Measurements from ENCODE around the gene RNF169. TPM values are rescaled to one million over a fixed set of nuclear protein-coding genes. Genes with fewer than 3 reads are reported as not detected.

Gene RNF169
- polyA plus RNA-seq, 2 of the 4 experiments (the other 2 are of a cell fraction), result 6.3 to 11.1 TPM

GRCh38 chr11:74739546-74740270 lies 8.9 kb upstream of the RNF169 start:
- Histone ChIP-seq H3K4me2 (peak overlapping the region; percentile 29; the same call in 2 of the 3 replicates), H3K9me3 (no peaks in the 10 kb centered on the region), H3K4me3 (no peak overlapping the region), H3K27ac (peak overlapping the region in 1 of 2 experiments; percentile 16; a peak in 1 of 6 replicates), H3K4me1 (0 out of 3 replicates have a peak, but pooled peaks cover 4% of the 10 kb centered on the region)
- ChIA-PET CTCF (interaction anchor here (0.6 to 5.8 kb wide), 56 partner anchors 9 to 1627 kb away, joined by 3 to 98 read pairs (median 5); partner anchors contain the start of genes POLD3 and RNF169), POLR2A (interaction anchor here (0.6 kb wide), 1 partner anchor 105 kb away, joined by 4 read pairs; no protein-coding TSS in a partner anchor)
- TF ChIP-seq HES2 (IDR thresholded peaks at IDR 0.05) (no peak), ELK1 (IDR thresholded peaks at IDR 0.05; ENCODE audit: low read depth, low read length) (no peak), RARB (CRISPR knock-in tag; IDR thresholded peaks at IDR 0.05) (no peak), CTCF (IDR thresholded peaks at IDR 0.05) (peak; percentile 94), ZSCAN20 (CRISPR knock-in tag; IDR thresholded peaks at IDR 0.05) (no peak), PBX3 (IDR thresholded peaks at IDR 0.05) (no peak), RNF2 (IDR thresholded peaks at IDR 0.05; ENCODE audit: borderline replicate concordance, low read depth) (no peak), HOXB5 (CRISPR knock-in tag; IDR thresholded peaks at IDR 0.05) (no peak), FOXS1 (CRISPR knock-in tag; IDR thresholded peaks at IDR 0.05) (no peak), RAD21 (conservative IDR thresholded peaks at IDR 0.05 in 1 of 2, IDR thresholded peaks at IDR 0.05 in 1 of 2) (peak; percentile 86 to 88), NPAS2 (CRISPR knock-in tag; IDR thresholded peaks at IDR 0.05; ENCODE audit: borderline replicate concordance) (no peak), JUN (IDR thresholded peaks at IDR 0.05) (no peak), NR3C1 (IDR thresholded peaks at IDR 0.05) (no peak), ATOH8 (CRISPR knock-in tag; IDR thresholded peaks at IDR 0.05; ENCODE audit: low read depth) (no peak), EHMT2 (IDR thresholded peaks at IDR 0.05; ENCODE audit: low read depth) (no peak), CEBPB (IDR thresholded peaks at IDR 0.05) (peak in 1 of 2 experiments; percentile 70; a peak in 1 of 4 replicates), ESRRA (IDR thresholded peaks at IDR 0.05; ENCODE audit: borderline replicate concordance, low read length) (no peak), SMC3 (IDR thresholded peaks at IDR 0.05) (peak; percentile 89), PHF8 (IDR thresholded peaks at IDR 0.05; ENCODE audit: borderline replicate concordance, low read depth) (no peak), NFE2L2 (conservative IDR thresholded peaks at IDR 0.05; ENCODE audit: low read length) (no peak), EP300 (IDR thresholded peaks at IDR 0.05) (no peak), TFCP2L1 (CRISPR knock-in tag; IDR thresholded peaks at IDR 0.05) (no peak), KDM5A (IDR thresholded peaks at IDR 0.05) (no peak), BHLHE40 (IDR thresholded peaks at IDR 0.05; ENCODE audit: low read depth, low read length) (no peak), CHD4 (IDR thresholded peaks at IDR 0.05; ENCODE audit: borderline replicate concordance) (no peak), RFX5 (IDR thresholded peaks at IDR 0.05) (no peak), CBX2 (IDR thresholded peaks at IDR 0.05; ENCODE audit: borderline replicate concordance, low read depth) (no peak)
- WGBS (ENCODE audit: missing lambda C conversion rate), result 13% methylated on average over 8 of the region's 8 CpGs
- ATAC-seq, result peak; percentile 96 to 97
- no peak for FAIRE-seq
- DNase-seq (ENCODE audit: low read depth in 1 of 2, low spot score in 1 of 2), result peak; percentile 74 to 87
